Fibroblast of pulmonary artery (primary cell): ENCODE measurements around the gene RCC2.
"Not testable (repeated sequence)": the region's sequence is repeated elsewhere in the genome, so short reads cannot be mapped to it uniquely, and the experiment has no call there.

Experiments
- DNase-seq: peaks from one replicate; pipeline ENCODE4 v3.0.0-alpha.2; 2010; ENCODE audit warnings: low read depth
- H3K4me3 ChIP-seq: replicated peaks from 2 replicates; pipeline ENCODE4 v1.5.1; 2011; ENCODE audit warnings: low read depth, mild to moderate bottlenecking, control low read depth, low read length, moderate library complexity
- CTCF ChIP-seq: IDR thresholded peaks from 2 replicates; pipeline ENCODE4 v1.5.1; 2011; ENCODE audit warnings: mild to moderate bottlenecking, control low read depth, low read length, inconsistent platforms; ENCODE audit errors: missing control alignments

RCC2 gene

GRCh38 chr1:17471393-17471792, 31.9 kb upstream of the RCC2 start:
- H3K4me3 ChIP-seq, result no peak overlapping the region
- TF ChIP-seq CTCF, result no peak
- no peak for DNase-seq

GRCh38 chr1:17470021-17470799, 30.7 kb upstream of the RCC2 start:
- no peak for DNase-seq
- H3K4me3 ChIP-seq, result no peak overlapping the region
- no peak for TF ChIP-seq CTCF

GRCh38 chr1:17468357-17469265, 29.1 kb upstream of the RCC2 start:
- not testable (repeated sequence) for DNase-seq, H3K4me3 ChIP-seq

GRCh38 chr1:17466359-17466758, 26.9 kb upstream of the RCC2 start:
- DNase-seq, result no peak
- no peak overlapping the region for H3K4me3 ChIP-seq
- TF ChIP-seq CTCF, result no peak

- TF ChIP-seq CTCF, result no peak
- no peak overlapping the region for H3K4me3 ChIP-seq
- DNase-seq, result no peak
These were observed 25.8 kb upstream of the RCC2 start for GRCh38 chr1:17465228-17465627.

- TF ChIP-seq CTCF, result no peak
- DNase-seq, result no peak
- H3K4me3 ChIP-seq, result no peak overlapping the region
These were observed 24.5 kb upstream of the RCC2 start for GRCh38 chr1:17463991-17464390.

GRCh38 chr1:17462669-17463068, 23.2 kb upstream of the RCC2 start:
- no peak overlapping the region for H3K4me3 ChIP-seq
- TF ChIP-seq CTCF, result no peak
- DNase-seq, result no peak
